Epithelial cell of umbilical artery (primary cell): ENCODE results near the gene IL15RA. TPM values are rescaled to one million over a fixed set of nuclear protein-coding genes. Genes with fewer than 3 reads are reported as not detected.

Experiments used
- total RNA-seq: library from RNA; depleted of rRNA; stranded (reverse); fragments of >200 nt; gene quantifications from 2 replicates; pipeline ENCODE4 v1.2.3, GENCODE V29; 2014

Gene IL15RA
- 10.7 and 12.3 TPM in 2 replicates for total RNA-seq

GRCh38 chr10:5977471-5978229, at the start of gene IL15RA:
Gene IL15RA, minus strand, starts transcription at chr10:5977543. Its CDS starts 51 bp downstream, at chr10:5977492.

Other genes with a start within 250 kb of the IL15RA start
- 549 and 587 TPM in 2 replicates for gene GDI2, start 164.1 kb downstream of the IL15RA start, total RNA-seq
- gene ANKRD16, start 87.7 kb downstream of the IL15RA start, total RNA-seq = 5.8 and 8.1 TPM in 2 replicates
- gene FBH1, start 87.3 kb downstream of the IL15RA start, total RNA-seq = 104 TPM in 2 replicates
- gene IL2RA, start 84.8 kb upstream of the IL15RA start, total RNA-seq = not detected in 2 replicates
- gene RBM17, start 111.5 kb upstream of the IL15RA start, total RNA-seq = 55.5 and 60.6 TPM in 2 replicates
- 18.4 and 25.0 TPM in 2 replicates for gene PFKFB3, start 225.4 kb upstream of the IL15RA start, total RNA-seq